Neuronal stem cell (in vitro differentiated cells): ENCODE data around the gene PARP12.

Experiments used
- DNase-seq: peaks from one replicate; pipeline ENCODE4 v3.0.0-alpha.2; 2013; ENCODE audit warnings: low spot score
- H2AFZ ChIP-seq: one replicate; pipeline ENCODE4 v1.6.1; 2013; ENCODE audit warnings: mild to moderate bottlenecking, low read length, inconsistent platforms
- H2AK5ac ChIP-seq: 2 replicates; pipeline ENCODE4 v1.6.1; 2013; ENCODE audit warnings: low read depth, mild to moderate bottlenecking, inconsistent platforms, low read length, moderate library complexity, mixed read lengths
- H2BK120ac ChIP-seq: 2 replicates; pipeline ENCODE4 v1.6.1; 2013; ENCODE audit warnings: low read depth, mild to moderate bottlenecking, inconsistent platforms, low read length, moderate library complexity, mixed read lengths
- H2BK12ac ChIP-seq: one replicate; pipeline ENCODE4 v1.6.1; 2013; ENCODE audit warnings: low read length, inconsistent platforms
- H2BK15ac ChIP-seq: 2 replicates; pipeline ENCODE4 v1.6.1; 2013; ENCODE audit warnings: mild to moderate bottlenecking, low read length, inconsistent platforms, mixed read lengths
- H2BK5ac ChIP-seq: one replicate; pipeline ENCODE4 v1.6.1; 2013; ENCODE audit warnings: inconsistent platforms, mild to moderate bottlenecking, low read length, moderate library complexity
- H3K14ac ChIP-seq: one replicate; pipeline ENCODE4 v1.6.1; 2013; ENCODE audit warnings: low read length, inconsistent platforms
- H3K18ac ChIP-seq: 2 replicates; pipeline ENCODE4 v1.6.1; 2013; ENCODE audit warnings: low read length, inconsistent platforms
- H3K23ac ChIP-seq: 2 replicates; pipeline ENCODE4 v1.6.1; 2013; ENCODE audit warnings: low read depth, mild to moderate bottlenecking, mixed read lengths, low read length, inconsistent platforms; ENCODE audit not compliant: poor library complexity
- H3K27ac ChIP-seq: replicated peaks from 3 replicates; pipeline ENCODE4 v1.5.1; 2013; ENCODE audit warnings: low read length, inconsistent platforms
- H3K27me3 ChIP-seq, 3 experiments: 2 replicates each; pipeline ENCODE4 v1.6.1; 2013; ENCODE audit warnings: low read length in 3 of 3, mild to moderate bottlenecking in 2 of 3, inconsistent platforms in 1 of 3, low read depth in 1 of 3, mixed read lengths in 1 of 3, moderate library complexity in 1 of 3; ENCODE audit not compliant: control insufficient read depth in 3 of 3, insufficient read depth in 3 of 3
- H3K36me3 ChIP-seq, 2 donors: replicated peaks in 1 of 2; 2 replicates each; pipeline ENCODE4 v1.6.1; 2013; ENCODE audit warnings: low read length in 2 of 2; ENCODE audit not compliant: control insufficient read depth in 2 of 2, insufficient read depth in 2 of 2
- H3K4ac ChIP-seq: 2 replicates; pipeline ENCODE4 v1.6.1; 2013; ENCODE audit warnings: inconsistent platforms, mild to moderate bottlenecking, low read length, moderate library complexity
- H3K4me1 ChIP-seq, 2 donors: 1 replicate in 1 of 2; 2 replicates in 1 of 2; pipeline ENCODE4 v1.6.1; 2013; ENCODE audit warnings: low read length in 2 of 2, low read depth in 1 of 2; ENCODE audit not compliant: control insufficient read depth in 2 of 2, insufficient read depth in 1 of 2
- H3K4me2 ChIP-seq: one replicate; pipeline ENCODE4 v1.6.1; 2013; ENCODE audit warnings: mild to moderate bottlenecking, low read length, inconsistent platforms; ENCODE audit not compliant: insufficient read depth, poor library complexity, severe bottlenecking
- H3K4me3 ChIP-seq, 2 donors: 2 replicates each; pipeline ENCODE4 v1.5.1; 2013; ENCODE audit warnings: low read length in 2 of 2, mild to moderate bottlenecking in 2 of 2, inconsistent platforms in 1 of 2, moderate library complexity in 1 of 2
- H3K79me1 ChIP-seq: one replicate; pipeline ENCODE4 v1.6.1; 2013; ENCODE audit warnings: low read depth, mild to moderate bottlenecking, inconsistent platforms, low read length, moderate library complexity
- H3K9ac ChIP-seq: one replicate; pipeline ENCODE4 v1.6.1; 2013; ENCODE audit warnings: mild to moderate bottlenecking, low read depth, low read length, inconsistent platforms; ENCODE audit not compliant: poor library complexity
- H3K9me3 ChIP-seq, 2 donors: replicated peaks in 1 of 2; 2 replicates each; pipeline versions ENCODE3 to v1.6.1; 2013; ENCODE audit warnings: low read length in 2 of 2, mild to moderate bottlenecking in 2 of 2, inconsistent platforms in 1 of 2, low read depth in 1 of 2, mixed read lengths in 1 of 2, moderate library complexity in 1 of 2; ENCODE audit not compliant: control insufficient read depth in 2 of 2, insufficient read depth in 1 of 2
- H4K8ac ChIP-seq: one replicate; pipeline ENCODE4 v1.6.1; 2013; ENCODE audit warnings: low read depth, mild to moderate bottlenecking, inconsistent platforms, low read length, moderate library complexity
- H4K91ac ChIP-seq: one replicate; pipeline ENCODE4 v1.6.1; 2013; ENCODE audit warnings: low read length, low read depth, mild to moderate bottlenecking, inconsistent platforms; ENCODE audit not compliant: poor library complexity
- WGBS, 2 donors: extraction: QIAGEN DNeasy Blood & Tissue Kit; methylation state at CpG; one replicate each; pipeline ENCODE4 v1.1.7; 2013; ENCODE audit warnings: missing lambda C conversion rate in 2 of 2, mixed read lengths in 1 of 2; ENCODE audit not compliant: insufficient read length in 2 of 2, insufficient replicate concordance in 1 of 2; ENCODE audit errors: extremely low coverage in 2 of 2; 5-methylcytosine and 5-hydroxymethylcytosine counted together

Gene PARP12

GRCh38 chr7:140044251-140044650 is 18.5 kb downstream of the PARP12 start:
- no peak overlapping the region for H2AFZ ChIP-seq
- DNase-seq: no peak
- no peak overlapping the region for H3K23ac ChIP-seq

GRCh38 chr7:140042386-140042670 is 20.4 kb downstream of the PARP12 start:
- Histone ChIP-seq H2BK120ac (no peak overlapping the region), H2AFZ (no peak overlapping the region), H3K4me1 (no peaks in the 10 kb centered on the region), H2AK5ac (no peak overlapping the region), H2BK15ac (no peak overlapping the region), H3K27me3 (no peaks in the 10 kb centered on the region), H3K14ac (no peak overlapping the region), H3K4me2 (no peak overlapping the region), H3K27ac (no peak overlapping the region), H3K18ac (no peak overlapping the region), H3K9ac (no peak overlapping the region), H2BK5ac (no peak overlapping the region), H3K4ac (no peak overlapping the region), H4K8ac (no peak overlapping the region), H3K9me3 (no peaks in the 10 kb centered on the region), H4K91ac (no peak overlapping the region), H3K23ac (no peak overlapping the region), H3K4me3 (no peak overlapping the region), H2BK12ac (no peak overlapping the region), H3K36me3 (no peaks in the 10 kb centered on the region), H3K79me1 (no peaks in the 10 kb centered on the region)
- no CpG with 5 or more reads among the region's 10 CpGs for WGBS, 2 donors
- no peak for DNase-seq

More at GRCh38 chr7:140044251-140044650, 18.5 kb downstream of the PARP12 start:
- Histone ChIP-seq H3K4me1 (no peaks in the 10 kb centered on the region), H3K14ac (no peak overlapping the region), H3K9me3 (no peaks in the 10 kb centered on the region), H3K9ac (no peak overlapping the region), H3K27ac (no peak overlapping the region), H3K4me2 (no peak overlapping the region), H2BK12ac (no peak overlapping the region), H3K36me3 (no peaks in the 10 kb centered on the region), H2BK5ac (no peak overlapping the region), H4K8ac (no peak overlapping the region), H3K27me3 (no peaks in the 10 kb centered on the region), H3K79me1 (no peaks in the 10 kb centered on the region), H2BK15ac (no peak overlapping the region), H3K4me3 (no peak overlapping the region), H2AK5ac (no peak overlapping the region), H2BK120ac (no peak overlapping the region), H3K4ac (no peak overlapping the region), H4K91ac (no peak overlapping the region), H3K18ac (no peak overlapping the region)
- no CpG with 5 or more reads among the region's 6 CpGs for WGBS, 2 donors

GRCh38 chr7:140041659-140042385 is 20.9 kb downstream of the PARP12 start:
- Histone ChIP-seq H3K4me2 (no peak overlapping the region), H3K79me1 (no peaks in the 10 kb centered on the region), H3K4me1 (no peaks in the 10 kb centered on the region), H3K18ac (no peak overlapping the region), H4K8ac (no peak overlapping the region), H3K9me3 (no peaks in the 10 kb centered on the region), H2BK15ac (no peak overlapping the region), H3K9ac (no peak overlapping the region), H2BK5ac (no peak overlapping the region), H3K4ac (no peak overlapping the region), H3K36me3 (no peaks in the 10 kb centered on the region), H2AK5ac (no peak overlapping the region), H3K4me3 (no peak overlapping the region), H4K91ac (no peak overlapping the region), H2BK12ac (no peak overlapping the region), H3K27me3 (no peaks in the 10 kb centered on the region), H3K23ac (no peak overlapping the region), H2BK120ac (no peak overlapping the region), H3K14ac (no peak overlapping the region), H2AFZ (no peak overlapping the region), H3K27ac (no peak overlapping the region)
- DNase-seq: no peak
- no CpG with 5 or more reads among the region's 12 CpGs for WGBS, 2 donors

- no CpG with 5 or more reads among the region's 12 CpGs for WGBS, 2 donors
- no peak overlapping the region for H3K27ac ChIP-seq
- no peak overlapping the region for H2BK120ac ChIP-seq
- no peak overlapping the region for H2BK12ac ChIP-seq
- no peaks in the 10 kb centered on the region for H3K36me3 ChIP-seq
- H3K4ac ChIP-seq: no peak overlapping the region
- no peaks in the 10 kb centered on the region for H3K79me1 ChIP-seq
- H2AFZ ChIP-seq: no peak overlapping the region
- peak overlapping the region; percentile 47 for H3K23ac ChIP-seq
- H2BK5ac ChIP-seq: no peak overlapping the region
- no peak for DNase-seq
- no peaks in the 10 kb centered on the region for H3K27me3 ChIP-seq
- no peak overlapping the region for H2AK5ac ChIP-seq
- H2BK15ac ChIP-seq: no peak overlapping the region
- no peak overlapping the region for H4K91ac ChIP-seq
- H3K4me1 ChIP-seq: no peaks in the 10 kb centered on the region
- H3K14ac ChIP-seq: no peak overlapping the region
- no peak overlapping the region for H3K4me3 ChIP-seq
- H3K4me2 ChIP-seq: no peak overlapping the region
- no peak overlapping the region for H3K9ac ChIP-seq
- H3K9me3 ChIP-seq: no peaks in the 10 kb centered on the region
- H3K18ac ChIP-seq: no peak overlapping the region
- no peak overlapping the region for H4K8ac ChIP-seq
Measured at GRCh38 chr7:140039896-140040295, 22.9 kb downstream of the PARP12 start.
